PC-3 (cell line): ENCODE measurements around the gene RNF217. TPM values are rescaled to one million over a fixed set of nuclear protein-coding genes. Genes with fewer than 3 reads are reported as not detected.

Experiments
- ATAC-seq: fragments of 200-7000 bp; cut with Tn5 transposase; 2 replicates; pipeline ENCODE4 v1.9.1; 2020; ENCODE audit warnings: mild to moderate bottlenecking, moderate library complexity
- BruUV-seq: library from RNA; stranded (reverse); fragments of 400-500 nt; replicated peaks from 2 replicates; lab custom pipeline; 2021; lab: Mats Ljungman, UMichigan
- CTCF ChIA-PET: fragments of 300-600 bp; sonication (Branson Sonifier 250); formaldehyde crosslinking; loops from one replicate; lab custom pipeline; 2022; ENCODE audit warnings: antibody characterized with exemption; lab: Charles Lee
- POLR2A ChIA-PET: fragments of 300-600 bp; sonication (Branson Sonifier 250); formaldehyde crosslinking; loops from one replicate; lab custom pipeline; 2022; ENCODE audit warnings: antibody characterized with exemption; ENCODE audit not compliant: unreplicated experiment; lab: Charles Lee
- DNase-seq: peaks from one replicate; pipeline ENCODE4 v3.0.0-alpha.2; 2015
- H2AFZ ChIP-seq: fragments of 300-600 bp; sonication (generic); 2 replicates; pipeline ENCODE4 v1.6.0; 2016; ENCODE audit warnings: antibody characterized with exemption, low read length
- H3F3A ChIP-seq: fragments of 300-600 bp; sonication (generic); one replicate; pipeline ENCODE4 v1.6.0; 2017; ENCODE audit warnings: antibody characterized with exemption, low read length, control low read depth, mild to moderate bottlenecking; ENCODE audit not compliant: unreplicated experiment
- H3K27ac ChIP-seq: fragments of 300-600 bp; sonication (generic); 2 replicates; pipeline ENCODE4 v1.5.1; 2016; ENCODE audit warnings: mild to moderate bottlenecking, low read length
- H3K27me3 ChIP-seq: fragments of 300-600 bp; sonication (generic); 2 replicates; pipeline ENCODE4 v1.6.1; 2016; ENCODE audit warnings: low read length, mixed read lengths
- H3K36me3 ChIP-seq: fragments of 300-600 bp; sonication (generic); 2 replicates; pipeline ENCODE4 v1.6.1; 2016; ENCODE audit warnings: low read depth, mixed run types, low read length, mixed read lengths
- H3K4me1 ChIP-seq: fragments of 300-600 bp; sonication (generic); 2 replicates; pipeline ENCODE4 v1.5.1; 2016; ENCODE audit warnings: low read length; ENCODE audit not compliant: insufficient read depth
- H3K4me2 ChIP-seq: fragments of 300-600 bp; sonication (generic); 2 replicates; pipeline ENCODE4 v1.6.0; 2016; ENCODE audit warnings: low read length
- H3K4me3 ChIP-seq: fragments of 300-600 bp; sonication (generic); 2 replicates; pipeline ENCODE4 v1.5.1; 2016; ENCODE audit warnings: mild to moderate bottlenecking, low read length, mixed read lengths
- H3K79me2 ChIP-seq: fragments of 300-600 bp; sonication (generic); 2 replicates; pipeline ENCODE4 v1.6.1; 2017; ENCODE audit warnings: low read length, mixed read lengths
- H3K9ac ChIP-seq: fragments of 300-600 bp; sonication (generic); 2 replicates; pipeline ENCODE4 v1.6.0; 2016; ENCODE audit warnings: mild to moderate bottlenecking, low read length
- H3K9me2 ChIP-seq: fragments of 300-600 bp; sonication (generic); replicated peaks from 2 replicates; pipeline ENCODE4 v1.6.1; 2016; ENCODE audit warnings: mixed run types, low read length, mixed read lengths
- H3K9me3 ChIP-seq: fragments of 300-600 bp; sonication (generic); 2 replicates; pipeline ENCODE4 v1.6.1; 2016; ENCODE audit warnings: low read length, mixed read lengths
- H4K20me1 ChIP-seq: fragments of 300-600 bp; sonication (generic); 2 replicates; pipeline ENCODE4 v1.6.1; 2016; ENCODE audit warnings: low read length, mixed read lengths
- CTCF ChIP-seq: fragments of 300-600 bp; sonication (generic); conservative IDR thresholded peaks from 2 replicates; pipeline ENCODE4 v1.5.1; 2017; ENCODE audit warnings: antibody characterized with exemption, low read depth, mild to moderate bottlenecking, low read length
- EZH2 ChIP-seq: fragments of 300-600 bp; sonication (generic); IDR thresholded peaks from one replicate; pipeline ENCODE4 v1.6.1; 2017; ENCODE audit warnings: antibody characterized with exemption, mild to moderate bottlenecking, low read length; ENCODE audit not compliant: unreplicated experiment
- EZH2phosphoT487 ChIP-seq: fragments of 300-600 bp; sonication (generic); IDR thresholded peaks from 2 replicates; pipeline ENCODE4 v1.6.1; 2018; ENCODE audit warnings: mild to moderate bottlenecking, antibody characterized with exemption, low read length, borderline replicate concordance
- intact Hi-C: fragments of 100-400 bp; cut with micrococcal nuclease; formaldehyde crosslinking; loops from 2 replicates; pipeline ENCODE4 v1.9.0; 2023
- total RNA-seq: library from RNA; depleted of rRNA; stranded (reverse); fragments of >200 nt; gene quantifications from 2 replicates; pipeline ENCODE4 v1.2.3, GENCODE V29; 2014

RNF217 gene
- total RNA-seq, 1 experiment from 2014 or later: 7.7 TPM

- H3K79me2 ChIP-seq: no peaks in the 10 kb centered on the region
- intact Hi-C loops: no loop called here
These were observed 35.1 kb downstream of the RNF217 start for GRCh38 chr6:124997196-124997875.

DNA sequence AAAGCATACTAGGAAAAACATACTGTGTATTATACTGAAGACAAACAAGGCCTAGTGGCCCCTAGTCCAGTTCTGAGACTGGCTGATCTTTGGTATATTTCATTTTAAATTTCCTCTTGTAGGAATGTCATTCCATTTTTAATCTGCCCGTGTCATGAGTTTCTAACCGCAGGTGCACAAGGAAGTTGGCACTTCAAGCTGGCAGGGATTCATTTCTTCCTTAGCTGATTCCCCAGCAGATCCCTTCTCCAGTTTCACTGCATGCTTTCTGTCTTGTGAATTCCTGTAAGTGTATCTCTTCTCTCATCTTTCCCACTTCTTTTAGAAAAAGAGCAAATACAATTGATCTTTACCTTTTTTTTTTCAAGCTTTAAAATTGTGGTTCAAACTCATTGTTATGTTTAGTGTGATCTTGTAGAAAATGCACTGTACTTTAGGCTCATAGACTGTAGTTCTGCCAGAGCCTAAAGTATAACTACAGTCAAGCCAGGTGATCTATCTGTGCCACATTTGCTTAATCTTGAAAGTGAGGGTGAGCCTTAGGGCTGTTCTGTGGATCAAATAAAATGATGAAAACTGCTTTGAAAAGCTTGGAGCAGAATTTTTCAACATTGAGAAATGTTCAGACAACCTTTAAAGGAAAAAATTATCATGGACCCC lies 37.0 kb downstream of the RNF217 start:
- TF ChIP-seq CTCF (no peak), EZH2 (no peak), EZH2phosphoT487 (no peak)
- Histone ChIP-seq H4K20me1 (no peaks in the 10 kb centered on the region), H3K79me2 (no peaks in the 10 kb centered on the region), H3K9ac (no peak overlapping the region), H3K4me2 (peak overlapping the region; percentile 33; the same call in 1 of the 2 replicates), H3K27me3 (no peaks in the 10 kb centered on the region), H3F3A (no peaks in the 10 kb centered on the region), H3K36me3 (no peaks in the 10 kb centered on the region), H3K4me1 (peaks cover 29% of the 10 kb centered on the region), H3K9me3 (no peaks in the 10 kb centered on the region), H3K9me2 (no peaks in the 10 kb centered on the region), H3K4me3 (no peak overlapping the region), H2AFZ (no peak overlapping the region), H3K27ac (no peak overlapping the region)
- CTCF ChIA-PET: no interaction called here
- POLR2A ChIA-PET: no interaction called here
- intact Hi-C loops: no loop called here
- ATAC-seq (no peak), DNase-seq (peak; percentile 53)
- no TSS peak for BruUV-seq

More at GRCh38 chr6:124997196-124997875, 35.1 kb downstream of the RNF217 start:
- ATAC-seq: no peak
- no peak for DNase-seq
- peaks cover 39% of the 10 kb centered on the region for H3K4me1 ChIP-seq
- H3K27me3 ChIP-seq: no peaks in the 10 kb centered on the region
- BruUV-seq: no TSS peak
- CTCF ChIA-PET: no interaction called here
- no peak overlapping the region for H3K4me3 ChIP-seq
- POLR2A ChIA-PET: no interaction called here
- no peaks in the 10 kb centered on the region for H3F3A ChIP-seq
- no peak overlapping the region for H3K27ac ChIP-seq
- no peak overlapping the region for H2AFZ ChIP-seq
- H3K36me3 ChIP-seq: no peaks in the 10 kb centered on the region
- H3K9me3 ChIP-seq: no peaks in the 10 kb centered on the region
- no peak overlapping the region for H3K9ac ChIP-seq
- TF ChIP-seq CTCF: no peak
- H4K20me1 ChIP-seq: no peaks in the 10 kb centered on the region
- no peak overlapping the region for H3K4me2 ChIP-seq
- no peaks in the 10 kb centered on the region for H3K9me2 ChIP-seq
